Measurements from ENCODE around the gene CDK5RAP3.

The CDK5RAP3 gene

DNA sequence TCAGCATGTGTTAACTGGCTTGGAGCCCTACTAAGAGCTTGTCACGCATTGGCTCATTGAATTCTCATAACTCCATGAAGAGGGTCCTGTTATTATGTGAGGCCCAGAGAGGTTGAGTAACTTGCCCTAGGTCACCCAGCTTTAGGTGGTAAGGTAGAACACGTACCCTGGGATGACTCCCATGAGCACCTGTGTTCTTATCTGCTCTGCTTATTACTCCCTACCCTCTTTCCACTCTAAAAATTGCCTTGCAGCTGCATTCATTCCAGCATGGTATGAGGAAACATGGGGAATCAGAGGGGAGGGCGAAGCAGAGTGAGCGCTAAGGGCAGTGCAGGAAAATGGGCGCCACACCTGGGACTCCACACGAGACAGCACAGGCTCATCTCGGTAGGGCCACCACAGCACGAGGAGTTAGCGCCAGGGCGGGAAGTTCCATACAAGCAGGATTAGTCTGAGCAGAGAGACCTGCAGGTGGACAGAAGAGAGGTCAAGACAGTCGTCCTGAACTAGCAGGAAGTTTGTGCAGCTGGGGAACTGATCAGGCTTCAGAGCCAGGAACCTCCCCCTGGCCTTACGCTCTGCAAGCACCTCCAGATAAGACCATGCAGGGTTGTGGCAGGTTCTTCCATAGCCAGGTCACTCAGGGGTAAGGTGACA lies 56.5 kb downstream of the CDK5RAP3 start:
- Mint-ChIP-seq H3K9me3 (no peaks in the 10 kb centered on the region), H3K27ac (no peak overlapping the region), H3K4me3 (no peak overlapping the region), H3K36me3 (peaks cover 15% of the 10 kb centered on the region), H3K4me1 (peaks cover 38% of the 10 kb centered on the region)
- no peak for ATAC-seq
- DNase-seq (ENCODE audit: low spot score in 2 of 2), result no peak

DNA sequence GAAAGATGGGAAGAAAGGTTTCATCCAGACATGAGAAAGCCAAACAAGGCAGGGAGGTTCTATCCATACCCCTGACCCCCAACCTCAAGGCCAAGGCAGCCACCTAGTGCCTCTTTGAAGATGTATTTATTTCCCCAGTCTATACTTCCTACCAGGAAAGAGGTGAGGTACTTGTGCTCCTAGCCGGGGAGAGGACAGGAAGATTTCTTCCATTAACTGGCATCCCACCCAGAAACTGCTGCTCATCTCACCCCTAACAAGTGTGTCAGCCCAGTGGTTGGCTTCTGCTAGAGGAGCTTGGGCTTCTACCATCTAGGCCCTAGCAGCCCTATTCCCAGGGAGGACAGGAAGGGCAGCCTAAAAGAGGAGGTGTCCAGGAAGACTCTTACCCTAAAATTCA lies 57.8 kb downstream of the CDK5RAP3 start:
- peaks cover 33% of the 10 kb centered on the region for H3K4me1 Mint-ChIP-seq
- no peak for ATAC-seq
- H3K9me3 Mint-ChIP-seq, result no peaks in the 10 kb centered on the region
- no peak for DNase-seq (ENCODE audit: low spot score in 2 of 2)
- no peak overlapping the region for H3K4me3 Mint-ChIP-seq
- peaks cover 9% of the 10 kb centered on the region for H3K36me3 Mint-ChIP-seq
- no peak overlapping the region for H3K27ac Mint-ChIP-seq

DNA sequence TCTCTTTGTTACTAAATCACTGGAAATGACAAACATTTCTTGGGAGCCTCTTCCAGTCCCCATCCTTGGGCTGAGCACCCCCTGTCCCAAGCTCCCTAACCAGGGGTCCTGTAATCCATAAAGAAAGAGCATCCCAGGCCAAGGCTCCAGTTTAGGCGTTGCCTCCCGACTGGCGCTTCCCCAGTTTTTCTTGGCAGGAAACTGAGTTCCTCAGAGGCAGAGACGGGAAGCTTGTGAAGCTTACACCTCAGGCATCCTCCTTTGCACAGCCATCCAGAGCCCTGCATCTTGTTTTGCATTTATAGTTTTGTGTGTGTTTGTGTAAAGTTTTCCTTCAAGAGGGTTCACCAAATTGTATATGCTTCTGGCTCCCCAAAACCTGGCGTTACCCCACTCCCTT lies 59.6 kb downstream of the CDK5RAP3 start:
- DNase-seq (ENCODE audit: low spot score in 2 of 2) (no peak), ATAC-seq (no peak)
- Mint-ChIP-seq H3K4me1 (peaks cover 17% of the 10 kb centered on the region), H3K27ac (no peak overlapping the region), H3K36me3 (no peaks in the 10 kb centered on the region), H3K9me3 (no peaks in the 10 kb centered on the region), H3K4me3 (no peak overlapping the region)
